ENCODE results near the gene COX4I2.
"Not testable (repeated sequence)": the region's sequence is repeated elsewhere in the genome, so short reads cannot be mapped to it uniquely, and the experiment has no call there.

Gene COX4I2

DNA sequence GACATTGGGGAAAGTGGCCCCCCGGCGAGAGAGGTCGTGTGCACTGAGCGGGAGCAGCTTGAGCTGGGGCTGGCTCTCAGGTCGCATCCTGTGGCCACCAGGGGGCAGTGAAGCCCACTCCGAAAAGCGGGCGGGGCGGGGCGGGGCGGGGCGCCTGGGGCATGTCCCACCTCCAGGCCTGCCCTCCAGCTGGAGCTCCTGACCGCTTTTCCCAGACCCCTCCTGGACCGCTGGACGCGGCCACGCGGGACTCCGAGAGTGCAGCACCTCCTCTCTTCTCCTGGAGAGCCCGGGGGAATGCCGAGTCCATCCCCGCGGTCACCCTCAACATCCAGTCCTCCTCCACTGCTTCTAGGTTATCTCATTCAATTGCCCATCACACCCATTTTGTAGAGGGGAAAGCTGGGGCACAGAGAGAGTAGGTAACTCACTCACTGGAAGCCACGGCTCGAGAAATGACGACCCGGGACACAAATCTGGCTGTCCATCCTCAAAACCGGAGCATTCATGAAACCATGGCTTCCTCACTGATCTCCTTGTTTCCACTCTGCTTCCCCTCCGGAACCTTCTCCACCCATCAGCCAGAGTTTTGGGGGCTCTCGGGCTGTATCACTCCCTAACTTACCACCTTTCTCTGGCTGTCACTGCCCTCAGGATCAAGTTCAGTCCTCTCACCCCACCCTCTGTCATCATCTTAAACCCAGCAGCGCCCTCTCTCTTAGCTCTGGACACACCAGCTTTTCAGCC, 24.1 kb downstream of the COX4I2 start:
- DNase-seq = peak; percentile 51 to 57

DNA sequence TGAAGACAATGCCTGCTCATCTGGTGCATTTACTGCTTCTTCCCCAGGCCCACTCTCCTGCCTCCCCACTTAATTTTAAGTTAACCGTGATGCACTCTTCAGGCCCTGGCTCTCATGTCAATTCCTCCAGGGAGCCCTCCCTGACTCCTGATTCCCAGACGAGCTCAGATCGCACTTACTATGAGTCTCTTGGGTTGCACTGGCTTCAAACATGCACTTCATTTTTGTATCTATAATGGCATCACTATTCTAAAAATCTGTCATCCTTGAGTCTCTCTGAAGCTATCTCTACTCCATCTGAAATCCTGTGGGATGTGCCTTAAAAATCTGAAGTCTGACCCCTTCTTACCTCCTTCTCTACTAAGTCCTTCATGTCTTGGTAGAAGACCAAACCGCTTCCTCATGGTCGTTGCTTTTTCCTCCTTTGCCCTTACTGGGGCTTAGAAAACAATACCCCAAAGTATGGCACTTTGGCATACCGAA, 24.7 kb downstream of the COX4I2 start:
- DNase-seq = no peak

DNA sequence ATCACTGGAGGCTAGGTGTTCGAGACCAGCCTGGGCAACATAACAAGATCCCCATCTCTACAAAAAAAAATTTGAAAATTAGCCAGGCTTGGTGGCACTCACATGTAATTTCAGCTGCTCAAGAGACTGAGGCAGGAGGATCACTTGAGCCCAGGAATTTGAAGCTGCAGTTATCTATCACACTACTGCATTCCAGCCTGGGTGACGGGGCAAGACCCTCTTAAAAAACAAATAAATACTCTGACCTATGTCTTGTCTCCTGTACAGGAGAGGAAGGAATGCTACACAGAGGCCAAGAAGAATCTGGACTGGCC, 25.8 kb downstream of the COX4I2 start:
- DNase-seq = no peak

DNA sequence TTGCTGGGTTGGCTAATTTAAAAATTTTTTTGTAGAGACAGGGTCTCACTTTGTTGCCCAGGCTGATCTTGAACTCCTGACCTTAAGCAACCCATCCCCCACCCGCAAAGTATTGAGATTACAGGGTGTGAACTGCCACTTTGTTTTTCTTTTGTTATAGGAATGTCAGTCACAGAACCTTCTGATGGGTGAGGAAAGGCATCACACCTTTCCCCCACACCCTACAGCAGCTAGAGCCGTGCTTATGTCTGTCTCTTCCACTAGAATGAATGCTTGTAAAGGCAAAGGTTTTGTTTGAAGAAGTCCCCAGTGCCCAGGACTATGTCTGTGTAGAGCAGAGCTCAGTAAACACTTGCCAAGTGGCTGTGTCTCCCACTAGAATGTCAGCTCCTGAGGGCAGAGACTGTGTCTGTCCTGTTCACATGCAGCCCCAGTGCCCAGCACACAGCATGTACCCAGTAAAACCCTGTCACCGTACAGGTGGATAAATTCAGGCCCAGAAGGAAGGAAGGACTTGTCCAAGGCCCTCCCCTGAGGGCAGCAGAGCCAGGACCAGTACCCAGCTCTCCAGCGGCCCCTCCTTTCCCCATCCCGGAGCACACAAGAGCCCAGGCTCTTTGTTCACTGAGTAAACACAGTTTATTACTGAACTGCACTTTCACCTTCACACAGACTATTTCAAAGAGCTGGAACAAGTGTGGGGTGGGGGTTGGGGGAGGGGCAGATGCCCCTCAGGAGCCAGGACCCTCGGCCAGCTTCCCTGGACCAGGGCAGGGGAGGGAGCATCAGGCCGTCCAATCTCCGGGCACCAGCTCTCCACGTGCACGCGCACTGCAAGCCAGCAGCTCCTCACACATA, 26.4 kb downstream of the COX4I2 start:
- no peak for DNase-seq

DNA sequence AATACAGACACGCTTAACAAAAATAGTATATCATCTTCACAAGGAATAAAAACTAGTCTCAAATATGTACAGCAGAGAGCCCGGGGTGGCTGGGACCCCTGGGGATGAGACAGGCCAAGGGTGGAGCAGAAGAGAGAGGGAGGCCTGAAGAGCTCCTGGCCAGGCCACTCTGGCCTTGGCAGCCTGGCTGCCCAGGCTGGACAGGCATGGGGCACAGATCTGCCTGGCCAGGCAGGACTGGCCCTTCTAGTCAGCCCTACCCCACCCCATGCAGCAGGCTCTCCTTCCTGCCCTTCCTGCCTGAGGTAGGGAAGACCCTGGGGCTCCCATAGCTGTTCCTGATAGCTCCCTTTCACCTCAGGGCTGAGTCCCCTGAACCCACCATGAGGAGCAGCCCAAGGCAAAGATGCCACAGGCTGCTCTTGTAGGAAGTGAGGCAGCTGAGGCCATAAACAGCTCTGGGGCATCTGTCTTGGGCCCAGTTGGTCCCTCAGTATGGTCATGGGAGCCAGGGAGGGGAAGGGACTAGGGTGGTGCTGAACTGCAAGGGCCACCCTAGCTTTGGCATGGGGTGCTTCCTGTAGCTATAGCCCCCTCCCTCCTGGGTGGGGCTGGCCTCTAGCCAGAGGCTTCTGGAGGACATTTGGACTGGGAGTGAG, 27.1 kb downstream of the COX4I2 start:
- no peak for DNase-seq

DNA sequence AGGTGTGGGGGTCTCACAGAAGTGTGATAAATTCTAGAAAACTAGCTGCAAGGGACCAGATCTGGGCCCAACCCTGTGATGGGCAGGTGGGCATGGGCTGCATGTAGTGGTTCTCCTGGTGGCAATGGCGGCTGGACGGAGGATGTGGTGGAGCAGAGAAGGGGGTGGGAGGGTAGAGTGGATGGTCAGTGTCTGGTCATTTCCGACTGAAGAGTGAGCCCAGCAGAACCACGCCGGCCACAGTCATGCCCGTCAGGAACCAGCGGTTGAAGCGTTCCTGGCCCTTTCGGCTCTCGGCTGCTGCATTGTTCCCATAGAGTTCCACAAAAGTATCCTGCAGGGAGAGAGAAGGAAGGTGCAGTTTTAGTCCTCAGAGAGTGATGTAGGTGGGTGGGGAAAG, 28.0 kb downstream of the COX4I2 start:
- DNase-seq = no peak

DNA sequence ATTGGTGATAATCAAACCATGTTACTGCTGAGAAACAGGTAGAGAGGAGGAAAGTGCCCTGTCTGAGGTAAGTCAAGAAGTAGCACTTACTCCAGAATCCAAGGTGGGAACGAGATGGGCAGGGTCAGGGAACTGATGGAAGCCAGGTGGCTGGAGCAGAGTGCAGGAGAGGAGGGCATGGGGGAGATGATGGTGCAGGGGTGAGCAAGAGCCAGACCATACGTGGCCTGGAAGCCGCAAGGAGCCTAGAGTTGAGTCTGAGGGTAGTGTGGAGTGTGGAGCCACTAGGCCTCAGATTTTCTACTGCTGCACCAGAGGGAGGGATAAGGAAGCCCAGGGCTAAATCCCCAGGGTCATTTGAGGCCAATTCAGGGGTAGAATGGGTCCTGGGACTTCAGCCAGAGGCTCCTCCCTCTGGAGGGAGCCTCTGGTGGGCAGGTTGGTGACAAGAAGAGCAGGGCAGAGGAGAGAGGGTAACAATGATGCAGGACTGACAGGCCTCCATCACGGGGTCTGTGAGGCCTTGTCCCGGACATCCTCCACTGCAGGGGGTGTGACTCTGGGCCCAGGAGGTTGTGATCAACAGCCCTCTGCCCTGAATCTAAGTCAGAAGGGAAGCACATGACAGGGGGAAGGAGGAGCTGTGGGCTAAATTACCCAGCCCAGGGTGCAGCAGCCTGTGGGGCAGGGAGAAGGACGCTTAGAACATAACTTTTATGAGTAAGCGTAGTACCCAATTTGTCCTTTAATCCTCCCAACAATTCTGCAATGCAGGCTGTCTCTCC, 28.7 kb downstream of the COX4I2 start:
- DNase-seq = peak in 1 of 2 donors; percentile 60

DNA sequence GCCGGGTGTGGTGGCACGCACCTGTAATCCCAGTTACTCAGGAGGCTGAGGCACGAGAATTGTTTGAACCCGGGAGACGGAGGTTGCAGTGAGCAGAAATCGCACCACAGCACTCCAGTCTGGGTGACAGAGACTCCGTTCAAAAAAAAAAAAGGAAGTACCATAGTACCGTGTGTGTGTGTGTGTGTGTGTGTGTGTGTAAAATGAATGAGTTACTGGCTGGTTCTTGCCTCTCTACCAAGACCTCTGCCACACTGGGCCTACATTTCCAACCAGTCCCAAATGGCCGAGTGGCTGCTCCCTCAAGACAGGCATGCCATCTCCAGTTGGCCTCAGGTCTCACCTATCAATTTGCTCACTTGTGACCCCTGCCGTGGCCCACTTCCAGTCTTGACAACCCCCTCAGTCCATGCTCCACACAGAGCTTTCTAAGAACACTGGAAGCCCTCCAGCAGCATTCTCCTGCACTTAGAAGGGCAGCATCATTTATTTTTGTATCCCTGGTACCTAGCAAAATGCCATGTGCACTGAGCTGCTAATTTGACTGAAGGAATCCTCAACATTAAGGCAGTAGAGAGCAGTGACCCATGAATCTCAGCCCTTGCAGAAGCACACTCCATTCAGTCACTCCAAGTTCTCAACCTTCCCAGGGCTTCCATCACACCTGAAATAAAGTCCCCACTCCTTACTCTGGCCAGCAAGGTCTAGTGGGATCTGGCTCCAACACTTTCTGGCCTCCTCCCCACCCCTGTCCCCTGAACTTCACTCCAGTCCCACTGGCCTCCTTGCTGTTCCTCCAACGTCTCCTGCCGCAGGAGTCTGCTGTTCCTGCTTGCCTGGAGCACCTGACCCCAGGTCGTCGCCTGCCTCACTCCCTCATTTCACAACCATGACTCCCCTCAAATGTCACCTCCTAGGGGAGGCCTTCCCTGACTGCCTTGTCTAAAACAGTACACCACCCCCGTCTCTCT, 29.9 kb downstream of the COX4I2 start:
- DNase-seq = peak in 1 of 2 donors; percentile 76

DNA sequence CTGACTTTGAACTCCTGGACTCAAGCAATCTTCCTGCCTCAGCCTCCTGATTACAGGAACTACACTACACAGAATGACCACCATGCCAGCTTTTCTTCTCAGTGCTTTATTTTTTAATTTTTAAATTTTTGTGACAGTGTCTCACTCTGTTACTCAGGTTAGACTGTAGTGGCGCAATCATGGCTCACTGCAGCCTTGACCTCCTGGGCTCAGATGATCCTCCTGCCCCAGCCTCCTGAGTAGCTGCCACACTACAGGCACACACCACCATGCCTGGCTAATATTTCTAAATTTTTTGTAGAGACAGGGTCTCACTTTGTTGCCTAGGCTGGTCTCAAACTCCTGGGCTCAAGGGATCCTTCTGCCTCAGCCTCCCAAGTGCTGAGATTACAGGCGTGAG, 31.2 kb downstream of the COX4I2 start:
- DNase-seq = not testable (repeated sequence)

DNA sequence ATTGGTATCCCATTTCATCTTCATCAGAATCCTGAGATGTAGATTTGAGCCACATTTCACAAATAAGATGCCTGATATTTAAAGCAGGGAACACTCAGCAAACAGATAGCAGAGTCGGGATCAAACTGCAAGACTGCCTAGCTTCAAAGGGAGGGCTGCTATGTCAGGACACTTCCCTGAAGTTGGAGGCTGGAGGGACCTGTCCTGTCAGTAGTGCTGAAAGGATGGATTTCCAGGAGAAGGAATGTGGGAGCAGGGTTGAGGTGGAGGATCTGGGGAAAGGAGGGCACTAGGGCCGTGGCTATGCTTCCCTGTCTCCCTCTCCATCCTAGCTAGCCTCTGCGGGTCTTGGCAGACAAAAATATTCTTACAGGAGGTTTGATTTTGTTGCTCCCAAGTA, 32.2 kb downstream of the COX4I2 start:
- no peak for DNase-seq

DNA sequence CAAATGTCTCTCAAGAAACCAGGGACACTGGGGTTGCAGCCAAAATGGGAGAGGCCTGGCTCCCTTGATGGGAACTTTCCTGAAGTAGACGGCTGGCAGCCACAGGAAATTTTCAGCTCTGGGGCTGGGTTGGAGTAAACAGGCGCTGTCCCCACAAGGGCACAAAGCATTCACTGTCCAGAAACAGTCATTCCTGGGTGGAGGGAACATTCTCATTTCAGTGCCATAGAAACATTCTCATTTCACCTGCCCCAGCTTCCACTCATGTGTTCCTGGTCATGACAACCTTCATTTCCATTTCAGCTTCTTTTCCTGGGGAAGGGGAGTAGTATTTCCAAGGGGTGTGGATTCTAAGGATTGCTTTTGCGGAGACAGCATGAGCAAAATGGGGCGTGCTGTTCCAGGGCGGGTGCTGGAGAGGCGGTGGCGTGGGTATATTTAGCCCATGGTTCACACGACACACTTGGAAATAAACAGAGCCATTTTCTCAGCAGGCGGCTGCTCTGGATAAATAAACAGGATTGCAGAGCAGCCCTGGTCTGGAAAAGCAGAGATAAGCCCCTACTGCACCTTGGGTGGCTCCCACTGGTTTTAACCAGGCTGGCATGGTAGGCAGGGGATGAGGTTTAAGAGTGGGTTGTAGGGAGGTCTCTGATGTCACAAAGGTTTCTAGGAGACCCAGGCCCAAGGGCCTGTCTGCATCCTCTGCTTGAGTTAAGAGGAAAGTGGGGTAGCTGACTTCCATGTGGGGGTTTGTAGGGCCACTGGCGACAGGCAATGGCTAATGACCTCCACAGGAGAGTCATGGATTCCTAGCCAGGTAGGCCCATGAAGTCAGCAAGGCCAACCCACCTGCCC, 32.9 kb downstream of the COX4I2 start:
- DNase-seq = no peak

DNA sequence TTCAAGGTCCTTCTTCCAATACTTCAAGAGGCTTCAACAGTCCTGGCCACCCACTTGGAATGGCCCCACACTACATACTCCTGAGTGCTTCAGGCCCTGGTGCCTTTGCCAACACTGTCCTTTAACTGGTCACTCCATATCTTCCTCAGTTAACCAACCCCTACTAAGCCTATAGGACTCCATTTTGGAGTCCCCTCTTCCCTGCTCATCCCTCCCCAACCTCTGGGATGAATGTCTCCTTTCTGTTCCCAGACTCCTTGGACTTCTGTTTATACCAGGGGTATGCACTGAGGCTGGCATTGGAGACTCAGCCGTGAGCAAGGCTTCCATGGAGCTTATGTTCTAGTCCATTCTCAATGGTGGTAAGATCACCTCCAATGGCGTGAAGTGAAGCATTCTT, 33.6 kb downstream of the COX4I2 start:
- DNase-seq = no peak

DNA sequence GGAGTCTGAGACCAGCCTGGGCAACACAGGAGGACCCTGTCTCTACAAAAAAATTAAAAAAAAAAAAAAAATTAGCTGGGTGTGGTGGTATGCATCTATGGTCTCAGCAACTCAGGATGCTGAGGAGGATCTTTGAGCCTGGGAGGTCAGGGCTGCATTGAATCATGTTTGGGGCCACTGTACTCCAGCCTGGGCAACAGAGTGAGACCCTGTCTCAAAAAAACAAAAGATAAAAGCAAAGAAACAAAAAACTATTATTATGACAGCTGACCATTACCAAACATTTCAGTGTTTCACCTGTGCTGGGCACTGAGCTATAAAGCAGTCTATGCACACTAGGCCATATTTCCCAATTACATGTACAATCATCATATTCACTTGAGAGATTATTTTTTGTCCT, 35.7 kb downstream of the COX4I2 start:
- no peak for DNase-seq

DNA sequence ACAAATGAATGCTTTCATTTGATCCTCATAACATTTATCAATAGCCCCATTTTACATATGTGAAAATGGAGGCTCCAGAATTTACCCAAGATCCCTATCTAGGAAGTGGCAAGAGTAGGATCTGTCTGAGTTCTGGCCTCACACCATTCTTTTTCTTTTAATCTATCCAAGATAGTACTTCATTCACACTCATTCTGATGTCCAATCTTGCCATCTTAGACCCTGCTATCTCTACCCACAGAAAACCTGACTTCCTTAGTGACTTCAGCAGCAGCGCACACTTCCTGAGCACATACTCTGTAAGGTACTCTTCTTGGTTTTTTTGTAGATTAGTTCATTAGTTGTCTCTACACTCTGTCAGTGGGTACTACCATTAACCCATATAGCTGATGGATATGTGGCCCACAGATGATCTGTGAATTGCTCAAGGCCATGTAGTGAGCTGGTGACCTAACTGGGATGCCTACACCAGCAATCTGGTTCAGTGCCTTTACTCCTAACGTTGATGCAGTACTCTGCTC, 36.3 kb downstream of the COX4I2 start:
- peak in 1 of 2 donors; percentile 27 for DNase-seq

DNA sequence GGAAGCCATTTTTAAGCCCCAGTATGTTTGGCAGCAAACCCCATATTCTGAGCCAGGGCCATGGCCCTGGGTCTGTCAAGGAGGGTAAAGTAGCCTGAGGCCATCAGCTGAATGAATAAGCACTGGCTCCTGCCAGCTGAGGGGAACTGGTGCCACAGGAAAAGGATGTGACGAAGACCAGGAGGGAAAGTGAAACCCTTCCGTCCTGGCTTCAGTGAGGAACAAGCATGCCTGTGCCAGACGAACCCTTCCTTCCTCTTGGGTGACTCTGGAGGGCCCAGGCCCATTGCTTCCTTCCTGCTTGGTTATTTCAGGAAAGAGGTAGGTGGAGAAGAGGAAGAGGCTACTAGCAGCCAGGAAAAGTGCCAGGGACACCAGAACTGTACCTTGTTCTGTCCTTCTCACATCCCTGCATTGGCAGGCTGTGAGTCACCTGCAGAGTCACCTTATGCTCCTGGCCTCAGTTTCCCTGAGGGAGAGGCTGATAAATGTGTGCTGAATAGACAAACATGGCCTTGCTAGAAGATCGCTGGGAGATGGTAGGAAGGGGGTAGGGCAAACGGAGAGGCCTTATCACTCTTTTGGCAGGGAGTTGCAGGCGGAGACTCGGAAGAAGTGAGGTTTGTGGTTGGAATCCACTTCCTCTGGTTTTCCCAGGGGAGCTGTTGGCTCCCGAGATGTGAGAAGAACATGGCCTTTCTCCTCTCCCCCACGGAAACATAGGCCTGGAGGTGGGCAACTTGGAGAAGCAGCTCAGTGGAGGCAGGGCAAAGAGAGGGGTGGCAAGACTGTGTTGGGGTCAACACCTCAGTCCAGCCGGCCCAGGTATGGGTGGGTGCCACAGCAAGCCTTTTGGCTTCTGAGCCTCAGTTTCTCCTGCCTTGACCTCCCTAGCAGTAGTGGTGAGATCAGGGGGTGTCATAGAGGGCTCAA, 37.4 kb downstream of the COX4I2 start:
- DNase-seq = peak; percentile 42 to 92

DNA sequence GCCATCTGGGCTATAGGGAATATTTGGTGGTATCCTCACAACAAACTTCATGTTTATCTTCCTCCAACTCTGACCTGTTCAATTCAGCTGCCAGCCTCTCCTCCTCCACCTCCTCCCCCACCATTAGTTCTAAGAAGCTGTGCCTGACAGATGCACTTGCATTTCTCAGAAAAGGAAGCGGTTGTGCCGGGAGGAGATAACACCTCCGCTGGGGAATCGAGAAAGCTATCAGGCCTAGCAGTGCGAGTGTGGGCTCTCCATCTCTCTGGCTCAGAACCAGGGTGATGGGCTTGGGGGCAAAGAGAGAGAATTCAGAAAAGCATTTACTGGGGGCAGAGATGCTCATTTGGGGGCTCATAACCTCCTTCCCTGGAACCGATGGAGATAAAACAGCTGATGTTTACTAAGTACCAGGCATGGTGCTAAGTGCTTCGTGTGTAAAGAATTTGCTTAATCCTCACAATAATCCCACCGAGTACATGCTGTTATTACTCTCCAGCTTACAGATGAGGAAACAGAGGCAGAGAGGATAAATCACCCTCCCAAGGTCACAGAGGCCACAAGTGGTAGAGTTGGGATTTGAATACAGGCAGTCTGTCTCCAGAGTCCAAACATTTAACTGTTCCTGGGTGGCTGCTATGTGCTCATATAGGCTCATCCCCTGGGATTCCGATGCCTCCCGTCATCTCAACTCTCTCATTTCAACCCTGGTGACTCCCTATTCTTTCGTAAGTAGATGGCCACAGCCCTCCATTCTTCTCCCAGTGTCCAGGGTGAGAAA, 38.3 kb downstream of the COX4I2 start:
- peak in 1 of 2 donors; percentile 66 for DNase-seq

DNA sequence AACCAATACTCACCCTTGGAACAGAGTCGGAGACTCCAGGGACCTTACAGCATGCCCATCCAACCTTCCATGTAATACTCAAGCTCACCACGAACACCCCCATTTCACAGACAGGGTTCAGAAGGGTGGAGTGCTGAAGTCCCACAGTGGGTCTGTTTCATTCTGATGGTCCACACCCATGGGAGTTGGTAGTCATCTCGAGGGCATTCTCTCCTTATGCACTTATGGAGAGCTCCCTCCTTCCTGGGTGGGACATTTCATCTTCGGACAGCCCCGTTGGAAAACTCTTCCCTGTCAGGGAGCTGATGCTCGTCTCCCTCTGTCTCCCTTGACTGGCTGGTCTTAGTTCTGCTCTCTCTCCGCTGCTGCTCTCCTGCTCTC, 38.9 kb downstream of the COX4I2 start:
- no peak for DNase-seq

DNA sequence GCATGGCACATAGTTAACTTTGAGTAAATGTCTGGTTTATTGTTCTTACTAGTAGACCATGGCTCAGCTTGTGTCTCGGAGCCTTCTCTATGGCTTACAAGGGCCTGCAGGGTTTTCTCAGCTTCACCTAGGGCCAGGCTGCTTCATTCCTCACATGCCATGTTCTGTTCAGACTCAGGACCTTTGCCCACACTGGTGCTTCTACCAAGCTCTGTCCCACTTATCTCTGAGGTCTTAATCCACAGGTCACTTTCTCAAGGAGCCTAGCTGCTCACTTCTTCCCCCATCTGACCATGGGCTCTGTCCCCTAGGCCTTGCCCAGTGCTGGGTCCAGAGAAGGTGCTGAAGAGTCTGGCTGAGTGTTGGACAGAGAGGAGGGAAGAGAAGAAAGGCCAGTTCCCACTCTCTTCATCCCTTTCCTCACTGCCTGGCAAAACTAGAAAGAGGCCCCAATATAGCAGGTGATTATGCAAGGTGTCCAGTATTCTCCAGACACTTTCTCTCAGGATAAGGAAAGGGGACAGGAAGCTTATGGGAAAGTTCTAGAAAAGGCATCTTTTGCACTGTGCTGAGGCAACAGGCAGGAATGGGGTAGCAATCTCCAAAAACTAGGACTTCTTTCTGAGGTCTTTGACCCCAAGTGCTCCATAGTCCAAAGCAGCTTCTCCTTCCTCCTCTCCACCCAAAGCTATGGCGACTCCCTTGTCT, 40.0 kb downstream of the COX4I2 start:
- DNase-seq = no peak

All from bone marrow (tissue), 2 donors.